Right forelimb (tissue), 1 donor: ENCODE results near the gene TMCC1.
A peak's percentile ranks its signal among the peaks of the same experiment; 100 is the strongest.
"Not testable (repeated sequence)": the region's sequence is repeated elsewhere in the genome, so short reads cannot be mapped to it uniquely, and the experiment has no call there.

Experiments used
- DNase-seq: peaks from one replicate; pipeline ENCODE4 v3.0.0-alpha.2; 2018

Gene TMCC1

DNA sequence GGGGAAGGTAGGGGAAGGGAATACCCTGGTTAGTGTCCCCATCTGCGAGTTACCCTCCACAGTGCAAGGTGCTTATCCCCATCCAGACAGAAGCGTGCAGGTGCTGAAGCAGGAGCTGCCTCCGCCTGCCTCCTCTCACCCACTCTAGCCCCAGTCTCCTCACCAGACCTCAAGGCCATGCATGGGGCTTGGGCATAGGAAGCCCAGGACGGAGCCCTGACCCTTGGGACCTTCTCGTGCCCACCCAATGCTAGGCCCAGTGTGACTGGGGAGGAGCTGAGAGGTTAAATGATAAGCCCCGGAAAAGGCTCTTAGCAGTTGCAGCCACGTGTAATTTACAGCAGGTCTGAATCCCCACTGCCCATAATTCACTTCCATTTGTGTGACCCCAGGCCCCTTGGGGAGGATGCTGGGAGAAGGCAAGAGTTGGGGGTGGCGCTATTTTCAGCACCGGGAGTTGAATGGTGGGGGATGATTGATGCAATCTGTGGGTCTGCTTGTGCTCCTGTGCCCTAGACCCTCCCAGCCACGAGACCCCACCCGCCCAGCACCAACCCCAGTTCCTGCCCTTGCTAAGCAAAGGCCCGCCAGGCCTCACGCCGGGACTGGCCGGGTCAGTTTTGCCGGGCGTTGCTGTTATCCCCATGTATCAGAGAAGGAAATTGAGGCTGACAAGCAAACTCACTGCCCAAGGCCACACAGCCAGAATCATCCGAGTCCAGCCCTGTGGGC, 272.5 kb downstream of the TMCC1 start:
- DNase-seq = peak; percentile 27

DNA sequence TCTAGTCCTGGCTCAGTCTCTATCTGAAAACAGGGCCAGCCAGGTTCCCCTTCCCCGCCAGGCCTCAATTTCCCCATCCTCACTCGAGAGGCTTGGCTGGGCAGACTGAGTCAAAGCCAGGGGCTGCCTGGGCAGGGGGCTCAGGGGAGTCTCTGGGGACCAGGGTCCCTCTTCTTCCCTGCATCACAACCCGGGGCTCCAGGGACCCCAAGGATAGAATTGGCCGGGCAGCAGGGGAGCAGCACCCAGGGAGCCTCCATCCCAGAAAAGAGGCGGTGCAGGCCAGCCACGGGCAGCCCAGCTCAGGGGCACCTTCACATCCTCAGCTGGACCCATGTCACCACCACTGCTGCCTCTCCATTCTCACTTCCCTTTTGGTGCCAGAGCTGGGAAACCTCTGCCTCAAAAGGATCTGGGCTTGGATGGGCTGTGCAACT, 273.8 kb downstream of the TMCC1 start:
- DNase-seq = peak; percentile 40

GRCh38 chr3:129618901-129619671, 274.4 kb downstream of the TMCC1 start:
- no peak for DNase-seq

- DNase-seq = no peak
Measured at GRCh38 chr3:129618186-129618820, 275.2 kb downstream of the TMCC1 start.

DNA sequence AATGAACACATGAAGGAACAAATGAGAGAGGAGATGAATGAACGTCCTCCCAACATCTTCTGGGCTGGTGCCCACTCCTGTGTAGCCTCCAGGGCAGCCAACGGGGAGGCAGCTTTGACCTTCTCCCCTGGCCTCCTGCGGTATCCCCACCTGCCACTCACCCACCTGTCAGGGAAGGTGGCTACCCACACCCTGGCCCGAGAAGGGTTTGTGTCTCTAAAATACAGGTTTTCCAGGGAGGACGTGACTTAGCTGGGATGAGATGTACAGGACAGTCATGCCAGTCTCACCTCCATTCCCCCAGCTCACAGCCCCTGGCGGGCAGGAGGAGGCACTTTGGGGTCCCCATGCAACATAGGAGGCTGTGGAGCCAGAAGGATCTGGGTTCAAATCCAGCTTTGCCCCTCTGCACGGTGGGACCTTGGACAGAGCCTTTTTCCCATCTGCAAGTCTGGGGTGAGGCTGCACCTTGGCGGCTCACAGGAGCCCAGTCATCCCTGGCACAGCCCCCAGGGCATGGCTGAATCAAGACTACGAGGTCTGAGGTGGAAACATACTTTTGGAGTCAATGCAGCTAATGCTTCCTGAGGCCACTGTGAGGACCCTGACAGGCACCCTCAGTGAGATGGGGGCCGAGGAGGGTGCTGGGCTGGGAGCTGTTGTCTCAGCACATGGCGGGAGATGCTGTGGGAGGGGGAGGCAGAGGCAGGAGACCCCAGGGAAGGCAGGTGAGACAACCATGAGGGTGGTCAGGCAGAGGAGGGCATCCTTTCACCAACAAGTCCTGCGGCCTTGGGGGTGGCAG, 275.9 kb downstream of the TMCC1 start:
- no peak for DNase-seq

DNA sequence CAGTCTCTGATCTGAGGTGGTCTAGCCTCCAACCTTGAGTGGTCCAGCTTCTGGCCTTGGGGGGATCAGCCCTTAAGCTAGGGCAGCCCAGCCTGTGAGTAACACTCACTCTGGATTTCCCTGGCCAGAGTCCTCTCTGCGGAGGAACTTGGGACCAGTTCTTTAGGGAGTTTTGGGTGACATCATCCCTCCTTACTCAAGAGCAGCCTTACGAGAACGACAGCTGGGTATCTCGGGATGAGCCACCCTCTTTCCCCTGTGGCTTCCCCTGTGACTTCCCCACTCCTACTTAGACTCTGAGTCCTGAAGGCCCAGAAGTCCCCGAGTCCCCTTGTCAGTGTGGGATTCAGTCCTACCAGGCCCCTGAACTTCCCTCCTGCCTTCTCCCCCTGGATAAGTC, 276.8 kb downstream of the TMCC1 start:
- DNase-seq = no peak

GRCh38 chr3:129616291-129616690, 277.2 kb downstream of the TMCC1 start:
- DNase-seq = no peak

- DNase-seq = no peak
Measured at GRCh38 chr3:129615751-129616281, 277.7 kb downstream of the TMCC1 start.

- no peak for DNase-seq
Measured at GRCh38 chr3:129614927-129615363, 278.6 kb downstream of the TMCC1 start.

GRCh38 chr3:129614435-129614834, 279.1 kb downstream of the TMCC1 start:
- no peak for DNase-seq

- no peak for DNase-seq
Measured at GRCh38 chr3:129613367-129613740, 280.2 kb downstream of the TMCC1 start.

- no peak for DNase-seq
Measured at GRCh38 chr3:129612534-129613366, 280.8 kb downstream of the TMCC1 start.

GRCh38 chr3:129611812-129612533, 281.5 kb downstream of the TMCC1 start:
- DNase-seq = no peak

DNA sequence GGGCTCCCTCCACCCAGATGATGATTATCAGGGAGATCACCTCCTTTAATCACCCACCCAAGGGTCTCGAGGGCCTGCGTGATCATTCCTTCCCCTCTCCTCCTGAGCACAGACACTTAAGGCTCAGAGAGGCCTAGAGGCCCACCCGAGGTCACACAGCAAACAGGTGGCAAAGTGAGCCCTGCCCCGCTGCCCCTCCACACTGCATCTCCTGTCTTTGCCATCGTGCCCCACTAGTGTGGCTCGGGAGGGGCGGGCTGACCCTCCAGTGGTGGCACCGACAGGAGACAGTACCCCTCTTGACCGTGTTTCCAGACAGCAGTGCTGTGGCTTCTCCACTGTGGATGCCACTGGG, 282.1 kb downstream of the TMCC1 start:
- DNase-seq = no peak

GRCh38 chr3:129610794-129611445, 282.6 kb downstream of the TMCC1 start:
- not testable (repeated sequence) for DNase-seq

DNA sequence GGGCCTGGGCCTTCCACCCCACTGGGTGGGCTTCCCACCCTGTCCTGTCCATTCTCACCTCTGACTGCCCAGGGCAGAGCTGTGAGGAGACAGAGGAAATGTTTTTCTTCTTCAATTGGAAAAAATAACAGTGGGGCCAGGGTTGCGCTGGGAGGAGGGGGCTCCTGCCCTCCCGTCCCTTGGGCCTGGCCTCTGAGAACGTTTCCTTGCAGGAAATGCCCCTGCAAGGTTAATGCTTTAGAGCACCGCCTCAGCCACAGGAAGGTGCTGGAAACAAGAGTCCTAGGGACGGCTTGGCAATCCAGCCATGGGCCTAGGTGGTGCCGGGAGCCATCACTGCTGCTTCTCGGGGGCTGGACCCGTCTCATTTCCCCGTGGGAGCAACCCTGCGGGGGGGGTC, 283.2 kb downstream of the TMCC1 start:
- DNase-seq = no peak

- no peak for DNase-seq
Measured at GRCh38 chr3:129609591-129610182, 283.8 kb downstream of the TMCC1 start.

GRCh38 chr3:129608936-129609590, 284.4 kb downstream of the TMCC1 start:
- DNase-seq = no peak

DNA sequence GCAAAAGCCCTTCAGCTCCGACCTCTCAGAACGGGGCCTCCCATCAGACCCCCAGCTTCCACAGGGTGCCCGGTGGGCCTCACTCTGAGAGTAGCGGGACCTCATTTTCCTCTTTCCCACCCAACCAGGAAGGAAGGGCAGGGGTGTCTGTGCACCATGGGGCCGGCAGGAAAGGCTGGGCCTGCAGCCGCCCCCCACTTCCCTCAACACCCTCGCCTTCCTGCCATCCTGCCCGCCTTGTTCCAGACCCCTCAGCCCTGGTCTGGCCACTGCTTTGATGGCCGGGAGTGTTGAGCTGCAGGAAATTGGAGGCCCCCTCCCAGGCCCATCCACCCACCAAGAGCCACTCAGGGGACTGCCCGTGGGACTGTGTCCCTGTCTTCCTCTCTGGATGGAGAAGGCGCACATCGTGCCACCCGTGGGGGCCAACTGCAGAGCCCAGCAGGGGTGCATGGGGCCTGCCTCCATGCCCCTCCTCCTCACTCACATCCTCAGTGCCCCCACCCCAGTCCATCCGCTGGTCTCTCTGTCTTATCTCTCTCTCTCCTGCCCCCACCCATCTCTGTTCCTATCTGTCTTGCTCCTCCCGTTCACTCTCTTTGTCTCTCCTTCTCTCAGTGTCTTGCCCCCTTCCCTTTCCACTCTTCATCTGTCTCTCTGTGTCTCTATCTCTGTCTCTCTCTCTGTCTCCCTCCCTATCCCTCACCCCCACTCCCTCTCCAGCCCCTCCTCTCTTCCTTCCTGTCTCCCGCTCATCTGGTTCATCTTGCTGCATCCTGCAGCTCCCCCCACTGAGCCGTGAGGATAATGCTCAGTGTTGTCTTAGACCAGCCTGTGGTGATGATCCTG, 285.2 kb downstream of the TMCC1 start:
- DNase-seq = no peak
